MCF 10A (cell line): ENCODE results near the gene CGAS. TPM values are rescaled to one million over a fixed set of nuclear protein-coding genes. Genes with fewer than 3 reads are reported as not detected.
"Not testable (repeated sequence)": the region's sequence is repeated elsewhere in the genome, so short reads cannot be mapped to it uniquely, and the experiment has no call there.

Source experiments
- BruUV-seq: library from RNA; stranded (reverse); fragments of 400-500 nt; replicated peaks from 2 replicates; lab custom pipeline; 2021; lab: Mats Ljungman, UMichigan
- CTCF ChIA-PET: fragments of 300-600 bp; sonication (Branson Sonifier 250); formaldehyde crosslinking; extraction: SDS; loops from one replicate; lab custom pipeline; 2021; ENCODE audit warnings: antibody characterized with exemption, inconsistent platforms; lab: Yijun Ruan, JAX
- POLR2A ChIA-PET: fragments of 300-600, 350-650 bp; sonication (Branson Sonifier 250); formaldehyde crosslinking; extraction: SDS; loops from one replicate; lab custom pipeline; 2020; ENCODE audit warnings: antibody characterized with exemption, inconsistent platforms; lab: Yijun Ruan, JAX
- DNase-seq: peaks from one replicate; pipeline ENCODE4 v3.0.0-alpha.2; 2018; ENCODE audit not compliant: unreplicated experiment
- H3K27ac Mint-ChIP-seq: one replicate; pipeline ENCODE4 v1.8.0; 2022; ENCODE audit warnings: mild to moderate bottlenecking, low read depth, mixed read lengths; ENCODE audit not compliant: unreplicated experiment
- H3K27me3 Mint-ChIP-seq: one replicate; pipeline ENCODE4 v1.8.0; 2022; ENCODE audit warnings: mixed read lengths; ENCODE audit not compliant: insufficient read depth, unreplicated experiment
- H3K36me3 Mint-ChIP-seq: one replicate; pipeline ENCODE4 v1.8.0; 2022; ENCODE audit warnings: mild to moderate bottlenecking, moderate library complexity, mixed read lengths; ENCODE audit not compliant: insufficient read depth, unreplicated experiment
- H3K4me1 Mint-ChIP-seq: one replicate; pipeline ENCODE4 v1.8.0; 2022; ENCODE audit warnings: mixed read lengths; ENCODE audit not compliant: insufficient read depth, unreplicated experiment
- H3K4me3 Mint-ChIP-seq: one replicate; pipeline ENCODE4 v1.8.0; 2022; ENCODE audit warnings: mild to moderate bottlenecking, moderate library complexity, mixed read lengths; ENCODE audit not compliant: unreplicated experiment
- H3K9me3 Mint-ChIP-seq: one replicate; pipeline ENCODE4 v1.8.0; 2022; ENCODE audit warnings: mixed read lengths; ENCODE audit not compliant: unreplicated experiment
- intact Hi-C: fragments of 100-400 bp; cut with micrococcal nuclease; formaldehyde crosslinking; loops from 2 replicates; pipeline ENCODE4 v1.14.1; 2022
- total RNA-seq: library from RNA; stranded (reverse); gene quantifications from 2 replicates; pipeline ENCODE4 v1.2.3, GENCODE V29; 2022
- TF ChIP-seq, protein P1 (sequence below): fragments of 200-600 bp; IDR thresholded peaks from one replicate; pipeline ENCODE4 v1.8.0; 2022; ENCODE audit warnings: antibody characterized with exemption, mild to moderate bottlenecking; ENCODE audit not compliant: unreplicated experiment

Gene CGAS
- total RNA-seq, 1 experiment from 2014 or later, result 11.6 TPM

DNA sequence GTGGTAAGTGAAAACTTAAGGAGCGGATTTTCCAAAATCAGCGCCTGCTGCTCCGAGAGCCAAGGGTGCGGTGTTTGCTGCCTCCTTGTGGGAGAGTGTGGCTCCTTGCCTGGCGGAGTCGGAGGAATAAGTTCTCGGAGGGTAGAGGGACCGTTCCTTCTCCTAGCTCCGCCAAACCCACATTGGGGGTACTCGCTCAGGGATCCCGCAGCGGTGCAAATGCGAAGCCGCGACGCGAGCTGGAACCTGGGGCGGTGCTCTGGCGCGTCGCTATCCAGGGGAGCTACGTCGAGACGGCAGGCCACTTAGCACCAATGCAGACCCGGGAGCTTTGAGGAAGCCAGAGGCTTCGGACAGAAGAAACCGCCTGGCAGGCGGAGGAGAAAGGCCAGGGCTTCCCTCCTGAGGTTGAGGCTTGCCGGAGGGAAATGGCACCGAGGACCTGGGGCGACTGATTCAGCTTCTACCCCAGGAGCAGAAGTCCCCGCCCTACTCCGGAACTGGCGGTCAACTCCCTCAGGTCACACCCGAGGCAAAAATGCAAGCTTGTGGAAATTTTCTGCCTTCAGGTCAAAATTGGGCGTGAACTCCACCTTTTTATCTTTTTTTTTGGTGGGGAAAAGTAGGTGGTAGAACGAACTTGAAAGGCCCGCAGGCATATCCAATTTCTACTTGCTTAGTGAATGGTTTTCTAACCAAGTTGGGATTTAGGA is 63.1 kb downstream of the CGAS start:
- Mint-ChIP-seq H3K9me3 (no peaks in the 10 kb centered on the region), H3K27me3 (no peaks in the 10 kb centered on the region), H3K4me3 (peak overlapping the region; percentile 83), H3K36me3 (no peaks in the 10 kb centered on the region), H3K4me1 (no peaks in the 10 kb centered on the region), H3K27ac (peak overlapping the region; percentile 51)
- TF ChIP-seq, protein P1, sequence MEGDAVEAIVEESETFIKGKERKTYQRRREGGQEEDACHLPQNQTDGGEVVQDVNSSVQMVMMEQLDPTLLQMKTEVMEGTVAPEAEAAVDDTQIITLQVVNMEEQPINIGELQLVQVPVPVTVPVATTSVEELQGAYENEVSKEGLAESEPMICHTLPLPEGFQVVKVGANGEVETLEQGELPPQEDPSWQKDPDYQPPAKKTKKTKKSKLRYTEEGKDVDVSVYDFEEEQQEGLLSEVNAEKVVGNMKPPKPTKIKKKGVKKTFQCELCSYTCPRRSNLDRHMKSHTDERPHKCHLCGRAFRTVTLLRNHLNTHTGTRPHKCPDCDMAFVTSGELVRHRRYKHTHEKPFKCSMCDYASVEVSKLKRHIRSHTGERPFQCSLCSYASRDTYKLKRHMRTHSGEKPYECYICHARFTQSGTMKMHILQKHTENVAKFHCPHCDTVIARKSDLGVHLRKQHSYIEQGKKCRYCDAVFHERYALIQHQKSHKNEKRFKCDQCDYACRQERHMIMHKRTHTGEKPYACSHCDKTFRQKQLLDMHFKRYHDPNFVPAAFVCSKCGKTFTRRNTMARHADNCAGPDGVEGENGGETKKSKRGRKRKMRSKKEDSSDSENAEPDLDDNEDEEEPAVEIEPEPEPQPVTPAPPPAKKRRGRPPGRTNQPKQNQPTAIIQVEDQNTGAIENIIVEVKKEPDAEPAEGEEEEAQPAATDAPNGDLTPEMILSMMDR, result peak; percentile 77
- CTCF ChIA-PET, result interaction anchor here (0.6 to 2.8 kb wide), 36 partner anchors 10 to 823 kb away, joined by 3 to 40 read pairs (median 4); partner anchors contain the start of genes EEF1A1 and MTO1
- POLR2A ChIA-PET, result interaction anchor here (0.7 to 2.0 kb wide), 5 partner anchors 36 to 200 kb away, joined by 3 to 16 read pairs (median 3); partner anchors contain the start of gene MTO1
- DNase-seq, result peak; percentile 74
- TSS peak; percentile 95 for BruUV-seq
- intact Hi-C loops, result loop anchor here (1.0 to 2.0 kb wide), 3 partner anchors 104 to 222 kb away; no protein-coding TSS in a partner anchor

GRCh38 chr6:73388433-73388799 is 63.7 kb downstream of the CGAS start:
- CTCF ChIA-PET, result interaction anchor here (0.6 to 2.8 kb wide), 27 partner anchors 11 to 1010 kb away, joined by 3 to 40 read pairs (median 4); partner anchors contain the start of gene MTO1
- Mint-ChIP-seq H3K27me3 (no peaks in the 10 kb centered on the region), H3K9me3 (no peaks in the 10 kb centered on the region), H3K27ac (peak overlapping the region; percentile 51), H3K4me1 (no peaks in the 10 kb centered on the region), H3K4me3 (peak overlapping the region; percentile 83), H3K36me3 (no peaks in the 10 kb centered on the region)
- TF ChIP-seq, protein P1, result no peak
- no peak for DNase-seq
- POLR2A ChIA-PET, result interaction anchor here (1.0 to 2.0 kb wide), 4 partner anchors 35 to 200 kb away, joined by 3 to 16 read pairs (median 4); partner anchors contain the start of gene MTO1
- BruUV-seq, result no TSS peak
- intact Hi-C loops, result loop anchor here (1.0 to 2.0 kb wide), 3 partner anchors 103 to 222 kb away; no protein-coding TSS in a partner anchor

DNA sequence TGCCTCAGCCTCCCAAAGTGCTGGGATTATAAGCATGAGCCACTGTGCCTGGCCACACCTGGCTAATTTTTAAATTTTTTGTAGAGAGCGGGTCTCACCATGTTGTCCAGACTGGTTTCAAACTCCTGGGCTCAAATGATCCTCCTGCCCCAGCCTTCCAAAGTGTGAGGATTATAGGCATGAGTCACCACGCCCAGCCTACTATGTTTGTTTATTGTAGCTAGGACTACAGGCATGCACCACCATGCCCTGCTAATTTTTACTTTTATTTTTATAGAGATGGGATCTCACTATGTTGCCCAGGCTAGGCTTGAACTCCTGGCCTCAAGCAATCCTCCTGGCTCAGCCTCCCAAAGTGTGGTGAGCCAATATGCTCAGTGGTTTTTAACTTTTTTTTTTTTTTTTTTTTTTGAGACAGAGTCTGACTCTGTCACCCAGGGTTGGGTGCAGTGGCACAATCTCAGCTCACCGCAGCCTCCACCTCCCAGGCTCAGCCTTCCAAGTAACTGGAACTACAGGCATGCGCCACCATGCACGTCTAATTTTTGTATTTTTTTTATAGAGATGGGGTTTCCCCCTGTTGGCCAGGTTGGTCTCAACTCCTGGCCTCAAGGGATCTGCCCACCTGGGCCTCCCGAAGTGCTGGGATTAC is 69.5 kb downstream of the CGAS start:
- Mint-ChIP-seq H3K9me3 (no peaks in the 10 kb centered on the region), H3K4me3 (no peak overlapping the region), H3K36me3 (no peaks in the 10 kb centered on the region), H3K27ac (no peak overlapping the region), H3K4me1 (no peaks in the 10 kb centered on the region), H3K27me3 (no peaks in the 10 kb centered on the region)
- BruUV-seq, result no TSS peak
- ChIA-PET POLR2A (no interaction called here), CTCF (interaction anchor here (0.6 kb wide), 2 partner anchors 282 to 1313 kb away, joined by 3 read pairs; no protein-coding TSS in a partner anchor)
- peak; percentile 54 for DNase-seq
- TF ChIP-seq, protein P1, result no peak
- intact Hi-C loops, result no loop called here

- H3K9me3 Mint-ChIP-seq, BruUV-seq, POLR2A ChIA-PET: not testable (repeated sequence)
These were observed 70.6 kb downstream of the CGAS start for GRCh38 chr6:73381531-73381930.

More at GRCh38 chr6:73381531-73381930, 70.6 kb downstream of the CGAS start:
- H3K4me1 Mint-ChIP-seq, H3K27me3 Mint-ChIP-seq, DNase-seq, H3K36me3 Mint-ChIP-seq, intact Hi-C loops, H3K27ac Mint-ChIP-seq, H3K4me3 Mint-ChIP-seq: not testable (repeated sequence)
- CTCF ChIA-PET, result interaction anchor here (0.6 to 0.7 kb wide), 3 partner anchors 25 to 151 kb away, joined by 3 read pairs; no protein-coding TSS in a partner anchor
